Measurements from ENCODE around the gene FBRS. TPM values are rescaled to one million over a fixed set of nuclear protein-coding genes. Genes with fewer than 3 reads are reported as not detected.

The FBRS gene
- total and polyA plus RNA-seq, 2 experiments from 2014 or later, result 7.6 to 14.2 TPM

DNA sequence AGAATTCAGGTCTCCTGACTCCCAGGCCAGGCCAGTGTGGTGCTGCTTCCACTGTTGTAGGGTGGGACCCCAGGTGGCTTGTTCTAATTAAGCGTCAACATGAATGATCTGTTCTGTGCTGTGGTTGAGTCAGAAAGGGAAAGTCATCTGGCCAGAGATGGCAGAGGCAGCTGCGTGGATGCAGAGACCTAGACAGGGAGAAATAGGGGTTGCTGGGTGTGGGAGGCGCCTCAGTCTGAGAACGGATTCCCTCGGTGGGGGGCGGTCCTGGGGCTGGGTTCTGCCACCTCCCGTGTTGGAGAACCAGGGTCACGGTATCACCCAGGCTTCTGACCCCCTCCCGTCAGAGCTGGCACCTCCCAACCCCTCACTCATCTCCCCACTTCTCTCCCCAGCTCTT is 5.6 kb downstream of the FBRS start:
- H3K27me3 ChIP-seq (replicated peaks; ENCODE audit: insufficient read depth), result no peaks in the 10 kb centered on the region
- H3K27ac ChIP-seq, result no peak overlapping the region
- H3K9me2 ChIP-seq (ENCODE audit: insufficient read depth), result no peaks in the 10 kb centered on the region
- no peak for TF ChIP-seq EZH2 (IDR thresholded peaks at IDR 0.05; ENCODE audit: insufficient read depth, poor library complexity, severe bottlenecking)
- TF ChIP-seq EZH2phosphoT487 (IDR thresholded peaks at IDR 0.05; ENCODE audit: insufficient read depth, low read depth), result no peak
- no peak overlapping the region for H3K4me2 ChIP-seq (ENCODE audit: unreplicated experiment)
- no peak overlapping the region for H3K9ac ChIP-seq
- peaks cover 14% of the 10 kb centered on the region; the same call in 1 of the 2 replicates for H3K4me1 ChIP-seq (ENCODE audit: insufficient read depth)
- in situ Hi-C loops (cut with MboI), result no loop called here
- WGBS, 2 experiments (ENCODE audit: low coverage in 1 of 2, low lambda C conversion rate in 2 of 2, missing lambda C conversion rate in 2 of 2), result 77 to 94% methylated on average over 3 to 9 of the region's 9 CpGs
- H3K36me3 ChIP-seq (ENCODE audit: low read depth), result peaks cover 14% of the 10 kb centered on the region; the same call in 1 of the 2 replicates
- no peak for DNase-seq
- H3F3A ChIP-seq (ENCODE audit: insufficient read depth), result no peaks in the 10 kb centered on the region
- H3K4me3 ChIP-seq, result no peak overlapping the region
- no peaks in the 10 kb centered on the region; the same call in 1 of the 2 replicates for H4K20me1 ChIP-seq (ENCODE audit: insufficient read depth)
- no peak overlapping the region for H2AFZ ChIP-seq
- no peaks in the 10 kb centered on the region for H3K9me3 ChIP-seq (ENCODE audit: low read depth)
- peaks cover 71% of the 10 kb centered on the region for H3K79me2 ChIP-seq (ENCODE audit: insufficient read depth)

- Histone ChIP-seq H3K4me1 (ENCODE audit: insufficient read depth) (peaks cover 14% of the 10 kb centered on the region; the same call in 1 of the 2 replicates), H2AFZ (no peak overlapping the region), H3K4me3 (no peak overlapping the region), H3K27me3 (replicated peaks; ENCODE audit: insufficient read depth) (no peaks in the 10 kb centered on the region), H3K79me2 (ENCODE audit: insufficient read depth) (peaks cover 71% of the 10 kb centered on the region), H3K27ac (no peak overlapping the region), H3K36me3 (ENCODE audit: low read depth) (peaks cover 17% of the 10 kb centered on the region; the same call in 1 of the 2 replicates), H3K9me3 (ENCODE audit: low read depth) (no peaks in the 10 kb centered on the region), H3K4me2 (ENCODE audit: unreplicated experiment) (no peak overlapping the region), H3K9me2 (ENCODE audit: insufficient read depth) (no peaks in the 10 kb centered on the region), H3K9ac (no peak overlapping the region), H4K20me1 (ENCODE audit: insufficient read depth) (no peaks in the 10 kb centered on the region; the same call in 1 of the 2 replicates), H3F3A (ENCODE audit: insufficient read depth) (no peaks in the 10 kb centered on the region)
- DNase-seq, result no peak
- TF ChIP-seq EZH2phosphoT487 (IDR thresholded peaks at IDR 0.05; ENCODE audit: insufficient read depth, low read depth) (no peak), EZH2 (IDR thresholded peaks at IDR 0.05; ENCODE audit: insufficient read depth, poor library complexity, severe bottlenecking) (no peak)
- WGBS, 2 experiments (ENCODE audit: low coverage in 1 of 2, low lambda C conversion rate in 2 of 2, missing lambda C conversion rate in 2 of 2), result 91 to 93% methylated on average over 12 to 15 of the region's 15 CpGs
- in situ Hi-C loops (cut with MboI), result no loop called here
Observed at GRCh38 chr16:30664616-30665109, 6.4 kb downstream of the FBRS start.

GRCh38 chr16:30665155-30665829 is 7.1 kb downstream of the FBRS start:
- Histone ChIP-seq H4K20me1 (ENCODE audit: insufficient read depth) (no peaks in the 10 kb centered on the region; the same call in 1 of the 2 replicates), H3K4me2 (ENCODE audit: unreplicated experiment) (no peak overlapping the region), H3K9me3 (ENCODE audit: low read depth) (no peaks in the 10 kb centered on the region), H3K9ac (no peak overlapping the region), H2AFZ (no peak overlapping the region), H3F3A (ENCODE audit: insufficient read depth) (no peaks in the 10 kb centered on the region), H3K9me2 (ENCODE audit: insufficient read depth) (no peaks in the 10 kb centered on the region), H3K27me3 (replicated peaks; ENCODE audit: insufficient read depth) (no peaks in the 10 kb centered on the region), H3K4me1 (ENCODE audit: insufficient read depth) (peaks cover 14% of the 10 kb centered on the region; the same call in 1 of the 2 replicates), H3K4me3 (no peak overlapping the region), H3K36me3 (ENCODE audit: low read depth) (peaks cover 17% of the 10 kb centered on the region; the same call in 1 of the 2 replicates), H3K27ac (no peak overlapping the region), H3K79me2 (ENCODE audit: insufficient read depth) (peaks cover 65% of the 10 kb centered on the region)
- 87 to 92% methylated on average over 21 to 22 of the region's 22 CpGs for WGBS, 2 experiments (ENCODE audit: low coverage in 1 of 2, low lambda C conversion rate in 2 of 2, missing lambda C conversion rate in 2 of 2)
- in situ Hi-C loops (cut with MboI), result no loop called here
- no peak for DNase-seq
- TF ChIP-seq EZH2 (IDR thresholded peaks at IDR 0.05; ENCODE audit: insufficient read depth, poor library complexity, severe bottlenecking), result no peak
- TF ChIP-seq EZH2phosphoT487 (IDR thresholded peaks at IDR 0.05; ENCODE audit: insufficient read depth, low read depth), result no peak

DNA sequence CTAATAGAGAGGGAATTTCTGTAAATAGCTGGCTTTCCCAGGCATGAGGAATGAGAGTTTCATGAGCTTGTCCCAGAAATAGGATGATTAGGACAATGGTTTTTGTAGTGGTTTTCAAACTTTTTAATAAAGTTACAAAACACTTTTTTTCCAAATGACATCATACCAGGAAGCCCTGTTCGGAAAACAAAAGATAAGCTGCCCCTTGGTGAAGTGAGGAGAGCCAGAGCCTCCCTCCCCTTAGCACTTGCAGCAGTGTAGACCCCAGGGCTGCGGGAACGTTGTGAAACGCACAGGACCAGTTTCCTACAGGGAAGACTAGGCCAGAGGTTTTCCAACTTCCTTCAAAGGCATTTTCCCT is 7.6 kb downstream of the FBRS start:
- H3K79me2 ChIP-seq (ENCODE audit: insufficient read depth), result peaks cover 59% of the 10 kb centered on the region
- peaks cover 10% of the 10 kb centered on the region; the same call in 1 of the 2 replicates for H3K4me1 ChIP-seq (ENCODE audit: insufficient read depth)
- peaks cover 17% of the 10 kb centered on the region; the same call in 1 of the 2 replicates for H3K36me3 ChIP-seq (ENCODE audit: low read depth)
- no peaks in the 10 kb centered on the region for H3K27me3 ChIP-seq (replicated peaks; ENCODE audit: insufficient read depth)
- H4K20me1 ChIP-seq (ENCODE audit: insufficient read depth), result no peaks in the 10 kb centered on the region; the same call in 1 of the 2 replicates
- no peak overlapping the region for H3K4me2 ChIP-seq (ENCODE audit: unreplicated experiment)
- H3K9ac ChIP-seq, result 0 out of 2 replicates have a peak overlapping the region, but pooled peaks have one; percentile 21
- H3K9me3 ChIP-seq (ENCODE audit: low read depth), result no peaks in the 10 kb centered on the region
- no peak for DNase-seq
- H3F3A ChIP-seq (ENCODE audit: insufficient read depth), result no peaks in the 10 kb centered on the region
- H3K4me3 ChIP-seq, result no peak overlapping the region
- no peak overlapping the region for H2AFZ ChIP-seq
- TF ChIP-seq EZH2 (IDR thresholded peaks at IDR 0.05; ENCODE audit: insufficient read depth, poor library complexity, severe bottlenecking), result no peak
- H3K27ac ChIP-seq, result no peak overlapping the region
- in situ Hi-C loops (cut with MboI), result no loop called here
- H3K9me2 ChIP-seq (ENCODE audit: insufficient read depth), result no peaks in the 10 kb centered on the region
- 83 to 85% methylated on average over 4 of the region's 4 CpGs for WGBS, 2 experiments (ENCODE audit: low coverage in 1 of 2, low lambda C conversion rate in 2 of 2, missing lambda C conversion rate in 2 of 2)
